ENCODE results near the gene OR51A2.
A peak's percentile ranks its signal among the peaks of the same experiment; 100 is the strongest.

OR51A2 gene

GRCh38 chr11:4926608-4927007, 28.9 kb downstream of the OR51A2 start:
- DNase-seq (ENCODE audit: low read depth) = peak; percentile 14
- no peak for TF ChIP-seq CTCF (IDR thresholded peaks at IDR 0.05; ENCODE audit: insufficient read depth, low read depth, low read length, missing control alignments)
- H3K4me3 ChIP-seq (ENCODE audit: low read length) = no peak overlapping the region

DNA sequence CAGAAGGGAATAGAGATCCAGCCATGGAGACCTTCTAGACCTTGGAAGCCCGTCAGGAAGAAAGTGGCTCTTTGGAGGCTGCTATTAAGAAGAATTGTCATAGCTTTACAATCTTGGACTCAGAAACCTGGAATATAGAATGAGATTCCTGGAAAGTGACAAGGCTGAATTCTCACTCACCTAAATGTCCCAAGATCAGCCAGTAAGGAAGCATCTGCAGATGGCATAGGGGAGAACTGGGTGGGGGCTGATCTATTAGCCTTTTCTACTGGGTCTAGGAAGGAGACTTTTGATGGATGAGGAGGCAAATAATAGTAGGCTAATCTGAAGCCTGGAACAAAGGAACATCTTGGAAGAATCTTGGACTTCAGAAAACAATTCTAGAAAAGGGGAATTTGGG, 31.3 kb downstream of the OR51A2 start, which contains the start of gene OR51G1:
OR51G1 (minus strand) TSS at position 101 of the 400 bp plus-strand sequence; CDS start at position 101, 0 bp downstream.
- TF ChIP-seq CTCF (IDR thresholded peaks at IDR 0.05; ENCODE audit: insufficient read depth, low read depth, low read length, missing control alignments) = no peak
- H3K4me3 ChIP-seq (ENCODE audit: low read length) = no peak within 1 kb of the TSS
- DNase-seq (ENCODE audit: low read depth) = no peak

- DNase-seq (ENCODE audit: low read depth) = no peak
- no peak for TF ChIP-seq CTCF (IDR thresholded peaks at IDR 0.05; ENCODE audit: insufficient read depth, low read depth, low read length, missing control alignments)
- H3K4me3 ChIP-seq (ENCODE audit: low read length) = no peak overlapping the region
Observed at GRCh38 chr11:4922304-4922703, 33.2 kb downstream of the OR51A2 start.

GRCh38 chr11:4921796-4922195, 33.7 kb downstream of the OR51A2 start:
- TF ChIP-seq CTCF (IDR thresholded peaks at IDR 0.05; ENCODE audit: insufficient read depth, low read depth, low read length, missing control alignments) = no peak
- peak; percentile 30 for DNase-seq (ENCODE audit: low read depth)
- no peak overlapping the region for H3K4me3 ChIP-seq (ENCODE audit: low read length)

GRCh38 chr11:4919250-4919649, 36.3 kb downstream of the OR51A2 start, which contains the start of gene OR51G2:
Gene OR51G2, minus strand, starts transcription at chr11:4919350. Its CDS starts 3,687 bp downstream, at chr11:4915663.
- DNase-seq (ENCODE audit: low read depth) = no peak
- H3K4me3 ChIP-seq (ENCODE audit: low read length) = no peak within 1 kb of the TSS
- TF ChIP-seq CTCF (IDR thresholded peaks at IDR 0.05; ENCODE audit: insufficient read depth, low read depth, low read length, missing control alignments) = no peak

GRCh38 chr11:4916581-4916980, 38.9 kb downstream of the OR51A2 start:
- no peak overlapping the region for H3K4me3 ChIP-seq (ENCODE audit: low read length)

More at GRCh38 chr11:4916581-4916980, 38.9 kb downstream of the OR51A2 start:
- no peak for TF ChIP-seq CTCF (IDR thresholded peaks at IDR 0.05; ENCODE audit: insufficient read depth, low read depth, low read length, missing control alignments)
- no peak for DNase-seq (ENCODE audit: low read depth)

All from epithelial cell of esophagus (primary cell).